HEK293T (cell line): Measurements from ENCODE around the gene NABP1.
A peak's percentile ranks its signal among the peaks of the same experiment; 100 is the strongest.

Experiments used
- CTCF ChIA-PET: fragments of 350-600 bp; formaldehyde crosslinking; extraction: SDS; loops from one replicate; lab custom pipeline; 2021; ENCODE audit warnings: antibody characterized with exemption, inconsistent platforms; lab: Yijun Ruan, JAX
- POLR2A ChIA-PET: fragments of 350-600 bp; formaldehyde crosslinking; extraction: SDS; loops from one replicate; lab custom pipeline; 2020; ENCODE audit warnings: antibody characterized with exemption, inconsistent platforms; lab: Yijun Ruan, JAX
- DNase-seq: peaks from one replicate; pipeline ENCODE4 v3.0.0; 2012; ENCODE audit warnings: mixed read lengths; ENCODE audit errors: extremely low spot score
- ARNT ChIP-seq: fragments of 450-650 bp; IDR thresholded peaks from 2 replicates; pipeline ENCODE4 v1.6.1; 2017; ENCODE audit warnings: mild to moderate bottlenecking
- BHLHE40 ChIP-seq: fragments of 450-650 bp; IDR thresholded peaks from 2 replicates; pipeline ENCODE4 v1.6.1; 2016; ENCODE audit warnings: mild to moderate bottlenecking, moderate library complexity, borderline replicate concordance
- CTBP1 ChIP-seq: fragments of 450-650 bp; IDR thresholded peaks from 2 replicates; pipeline ENCODE4 v1.6.1; 2016; ENCODE audit warnings: borderline replicate concordance
- ELF4 ChIP-seq: fragments of 450-650 bp; IDR thresholded peaks from 2 replicates; pipeline ENCODE4 v1.6.1; 2017; ENCODE audit warnings: antibody characterized with exemption
- FOXA1 ChIP-seq: fragments of 450-650 bp; IDR thresholded peaks from 2 replicates; pipeline ENCODE4 v1.6.1; 2016; ENCODE audit warnings: mild to moderate bottlenecking
- FOXK2 ChIP-seq: fragments of 450-650 bp; IDR thresholded peaks from 2 replicates; pipeline ENCODE4 v1.6.1; 2016; ENCODE audit warnings: mild to moderate bottlenecking
- FOXM1 ChIP-seq: fragments of 450-650 bp; IDR thresholded peaks from 2 replicates; pipeline ENCODE4 v1.6.1; 2017; ENCODE audit warnings: mild to moderate bottlenecking, borderline replicate concordance
- HDGF ChIP-seq: fragments of 450-650 bp; IDR thresholded peaks from 2 replicates; pipeline ENCODE4 v1.6.1; 2017; ENCODE audit warnings: antibody characterized with exemption, borderline replicate concordance
- L3MBTL2 ChIP-seq: fragments of 450-650 bp; conservative IDR thresholded peaks from 2 replicates; pipeline ENCODE4 v1.6.1; 2016; ENCODE audit warnings: mild to moderate bottlenecking
- LEF1 ChIP-seq: fragments of 450-650 bp; IDR thresholded peaks from 2 replicates; pipeline ENCODE4 v1.6.1; 2017; ENCODE audit warnings: mild to moderate bottlenecking, borderline replicate concordance
- NFRKB ChIP-seq: fragments of 450-650 bp; IDR thresholded peaks from 2 replicates; pipeline ENCODE4 v1.6.1; 2016; ENCODE audit warnings: mild to moderate bottlenecking, moderate library complexity
- PKNOX1 ChIP-seq: fragments of 450-650 bp; IDR thresholded peaks from 2 replicates; pipeline ENCODE4 v1.6.1; 2016
- SP1 ChIP-seq: fragments of 450-650 bp; IDR thresholded peaks from 2 replicates; pipeline ENCODE4 v1.6.1; 2017
- SUZ12 ChIP-seq: fragments of 450-650 bp; IDR thresholded peaks from 2 replicates; pipeline ENCODE4 v1.6.1; 2016; ENCODE audit warnings: mild to moderate bottlenecking
- TARDBP ChIP-seq: fragments of 450-650 bp; IDR thresholded peaks from 2 replicates; pipeline ENCODE4 v1.6.1; 2016
- ZNF384 ChIP-seq: fragments of 450-650 bp; IDR thresholded peaks from 2 replicates; pipeline ENCODE4 v1.6.1; 2016

Gene NABP1

DNA sequence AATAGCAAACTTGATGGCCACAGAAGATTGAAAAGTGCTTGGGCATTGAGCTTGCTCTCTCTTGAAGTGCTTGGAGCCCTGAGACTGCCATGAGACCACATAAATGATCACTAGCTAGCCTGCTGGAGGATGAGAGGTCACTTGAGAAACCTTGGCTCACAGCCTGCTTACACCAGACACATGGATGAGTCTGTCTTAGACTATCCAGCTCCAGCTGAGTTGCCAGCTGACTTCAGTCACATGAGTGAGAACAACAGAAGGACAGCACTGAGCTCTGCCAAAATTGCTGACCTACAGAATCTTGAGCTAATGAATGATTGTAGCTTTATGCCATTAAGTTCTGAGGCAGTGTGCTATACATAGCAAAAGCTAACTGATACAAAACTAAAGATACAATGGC, 18.1 kb downstream of the NABP1 start:
- no peak for DNase-seq
- CTCF ChIA-PET: no interaction called here
- POLR2A ChIA-PET: no interaction called here
- no peak for TF ChIP-seq FOXA1
- no peak for TF ChIP-seq BHLHE40
- 0 out of 2 replicates have a peak, but pooled peaks have one; percentile 21 for TF ChIP-seq L3MBTL2

GRCh38 chr2:191696966-191697365, 19.0 kb downstream of the NABP1 start:
- ChIA-PET POLR2A (no interaction called here), CTCF (interaction anchor here (1.0 to 1.2 kb wide), 3 partner anchors 11 to 466 kb away, joined by 3 to 4 read pairs (median 4); no protein-coding TSS in a partner anchor)
- TF ChIP-seq ARNT: no peak
- TF ChIP-seq NFRKB: no peak
- no peak for TF ChIP-seq TARDBP
- TF ChIP-seq SP1: no peak
- no peak for TF ChIP-seq FOXA1
- TF ChIP-seq ELF4: no peak
- no peak for TF ChIP-seq LEF1
- no peak for TF ChIP-seq SUZ12
- no peak for TF ChIP-seq FOXK2
- TF ChIP-seq ZNF384: no peak
- TF ChIP-seq BHLHE40: no peak
- TF ChIP-seq HDGF: no peak
- no peak for TF ChIP-seq PKNOX1
- no peak for TF ChIP-seq CTBP1
- TF ChIP-seq L3MBTL2: no peak
- no peak for TF ChIP-seq FOXM1
- DNase-seq: no peak

DNA sequence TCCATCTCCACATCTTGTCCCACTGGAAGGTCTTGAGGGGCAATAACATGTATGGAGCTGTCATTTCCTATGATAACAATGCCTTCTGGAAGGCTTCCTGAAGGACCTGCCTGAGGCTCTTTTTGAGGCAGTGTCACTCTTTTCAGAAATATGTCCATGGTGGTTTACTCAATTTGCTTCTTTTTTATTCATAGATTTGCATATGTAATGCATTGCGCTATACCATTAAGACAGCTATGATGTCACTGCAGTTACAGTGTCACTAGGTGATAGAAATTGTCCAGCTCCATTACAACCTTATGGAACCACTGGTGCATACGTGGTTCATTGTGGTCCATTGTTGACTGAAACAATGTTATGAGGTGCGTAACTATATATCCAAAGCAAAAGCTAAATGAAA, 19.9 kb downstream of the NABP1 start:
- CTCF ChIA-PET: interaction anchor here (0.6 to 1.2 kb wide), 3 partner anchors 131 to 465 kb away, joined by 3 to 4 read pairs (median 3); no protein-coding TSS in a partner anchor

GRCh38 chr2:191699341-191699945, 21.5 kb downstream of the NABP1 start:
- POLR2A ChIA-PET: no interaction called here
- TF ChIP-seq NFRKB: peak; percentile 44; the same call in 1 of the 2 replicates
- TF ChIP-seq L3MBTL2: no peak
- DNase-seq: no peak
- CTCF ChIA-PET: no interaction called here

More for the DNA sequence above, 19.9 kb downstream of the NABP1 start:
- POLR2A ChIA-PET: no interaction called here
- DNase-seq: no peak
- TF ChIP-seq LEF1 (no peak), BHLHE40 (no peak), ARNT (no peak), L3MBTL2 (no peak), FOXA1 (no peak), NFRKB (no peak), HDGF (no peak), CTBP1 (no peak), FOXM1 (no peak), SP1 (no peak), PKNOX1 (no peak), TARDBP (no peak), ELF4 (no peak), SUZ12 (no peak), FOXK2 (no peak)

DNA sequence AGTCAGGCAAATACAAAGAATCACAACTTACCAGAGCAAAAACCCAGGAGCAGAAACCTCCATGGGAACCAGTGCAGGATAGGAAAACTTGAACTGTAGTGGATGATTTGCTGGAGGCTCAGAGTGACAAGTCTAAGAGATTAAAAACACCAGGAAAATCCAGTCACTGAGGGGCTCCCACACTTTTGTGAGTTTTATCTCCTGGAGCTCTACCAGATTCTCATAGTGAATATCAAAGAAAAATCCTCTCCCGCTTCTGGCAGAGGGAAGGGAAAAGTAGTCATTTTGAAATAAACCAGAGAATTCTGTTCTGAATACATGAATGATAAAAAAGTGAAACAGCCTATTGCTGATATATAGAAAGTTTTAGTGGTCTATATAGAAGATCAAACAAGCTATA, 23.1 kb downstream of the NABP1 start:
- POLR2A ChIA-PET: no interaction called here
- no peak for DNase-seq
- TF ChIP-seq HDGF: no peak
- CTCF ChIA-PET: interaction anchor here (1.1 kb wide), 1 partner anchor 132 kb away, joined by 3 read pairs; no protein-coding TSS in a partner anchor

DNA sequence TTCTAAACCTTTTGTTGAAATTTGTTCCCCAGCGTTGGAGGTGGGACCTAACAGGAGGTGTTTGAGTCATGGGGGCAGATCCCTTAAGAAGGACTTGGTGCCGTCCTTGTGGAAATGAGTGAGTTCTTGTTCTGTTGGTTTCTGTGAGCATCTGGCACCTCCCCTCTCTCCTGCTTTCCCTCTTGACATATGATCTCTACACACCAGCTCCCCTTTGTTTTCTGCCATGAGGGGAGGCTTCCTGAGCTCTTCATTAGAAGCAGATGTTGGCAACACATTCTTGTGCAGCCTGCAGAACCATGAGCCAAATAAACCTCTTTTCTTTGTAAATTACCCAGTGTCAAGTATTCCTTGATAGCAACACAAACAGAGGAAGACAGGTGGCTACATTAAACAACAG, 23.8 kb downstream of the NABP1 start:
- TF ChIP-seq ELF4 (no peak), SUZ12 (no peak), ZNF384 (no peak), SP1 (no peak), L3MBTL2 (no peak), BHLHE40 (no peak), PKNOX1 (no peak), FOXM1 (no peak), LEF1 (no peak)
- POLR2A ChIA-PET: no interaction called here

More for the DNA sequence above, 23.8 kb downstream of the NABP1 start:
- CTCF ChIA-PET: interaction anchor here (1.1 kb wide), 1 partner anchor 132 kb away, joined by 3 read pairs; no protein-coding TSS in a partner anchor
- no peak for DNase-seq
